HEK293 (cell line): Measurements from ENCODE around the gene CCDC187.
A peak's percentile ranks its signal among the peaks of the same experiment; 100 is the strongest.

Experiments
- CTCF ChIA-PET: fragments of 350-600 bp; formaldehyde crosslinking; extraction: SDS; loops from one replicate; lab custom pipeline; 2021; ENCODE audit warnings: antibody characterized with exemption; lab: Yijun Ruan, JAX
- POLR2A ChIA-PET: fragments of 300-600 bp; formaldehyde crosslinking; extraction: SDS; loops from one replicate; lab custom pipeline; 2020; ENCODE audit warnings: antibody characterized with exemption, inconsistent platforms; lab: Yijun Ruan, JAX
- H3K27ac ChIP-seq: fragments of 200-500 bp; sonication (Bioruptor generic); 2 replicates; pipeline ENCODE4 v1.5.1; 2014; ENCODE audit warnings: low read depth, low read length, control low read depth, inconsistent platforms; ENCODE audit errors: extremely low read depth
- H3K36me3 ChIP-seq, 2 experiments: fragments of 200-500 bp in 1 of 2; sonication (Bioruptor generic) in 1 of 2; 1 replicate in 1 of 2; 2 replicates in 1 of 2; pipeline ENCODE4 v1.5.1; 2014 to 2017; ENCODE audit warnings: inconsistent platforms in 2 of 2, low read length in 2 of 2; ENCODE audit not compliant: control insufficient read depth in 2 of 2, insufficient read depth in 1 of 2
- H3K4me1 ChIP-seq: fragments of 200-500 bp; sonication (Bioruptor generic); 2 replicates; pipeline ENCODE4 v1.5.1; 2014; ENCODE audit warnings: mild to moderate bottlenecking, low read length, inconsistent platforms; ENCODE audit not compliant: control insufficient read depth, insufficient read depth
- H3K4me3 ChIP-seq: 2 replicates; pipeline ENCODE4 v1.5.1; 2011; ENCODE audit warnings: low read depth, mild to moderate bottlenecking, control low read depth, low read length, moderate library complexity
- H3K9me3 ChIP-seq: fragments of 200-500 bp; sonication (Bioruptor generic); 2 replicates; pipeline ENCODE4 v1.5.1; 2014; ENCODE audit warnings: low read depth, low read length, inconsistent platforms; ENCODE audit not compliant: control insufficient read depth, insufficient read depth
- EGR2 ChIP-seq: fragments of 450-650 bp; formaldehyde crosslinking; IDR thresholded peaks from 2 replicates; pipeline ENCODE4 v1.5.1; 2016; ENCODE audit warnings: low read depth, missing biosample characterization, missing genetic modification characterization
- GLIS2 ChIP-seq: fragments of 450-650 bp; formaldehyde crosslinking; IDR thresholded peaks from 2 replicates; pipeline ENCODE4 v1.5.1; 2016; ENCODE audit warnings: missing biosample characterization, missing genetic modification characterization
- HIC1 ChIP-seq: fragments of 450-650 bp; formaldehyde crosslinking; IDR thresholded peaks from 2 replicates; pipeline ENCODE4 v1.5.1; 2016; ENCODE audit warnings: missing biosample characterization, missing genetic modification characterization
- KLF8 ChIP-seq: fragments of 450-650 bp; formaldehyde crosslinking; IDR thresholded peaks from 2 replicates; pipeline ENCODE4 v1.5.1; 2016; ENCODE audit warnings: missing biosample characterization, missing genetic modification characterization
- OSR2 ChIP-seq: fragments of 450-650 bp; formaldehyde crosslinking; IDR thresholded peaks from 2 replicates; pipeline ENCODE4 v1.5.1; 2016; ENCODE audit warnings: missing biosample characterization, missing genetic modification characterization
- SP7 ChIP-seq: fragments of 450-650 bp; formaldehyde crosslinking; IDR thresholded peaks from 2 replicates; pipeline ENCODE4 v1.5.1; 2016; ENCODE audit warnings: missing biosample characterization, missing genetic modification characterization
- TRIM28 ChIP-seq: IDR thresholded peaks from 2 replicates; pipeline ENCODE4 v1.6.1; 2011; ENCODE audit warnings: low read length, control low read depth, borderline replicate concordance
- ZFHX2 ChIP-seq: fragments of 450-650 bp; formaldehyde crosslinking; conservative IDR thresholded peaks from 2 replicates; pipeline ENCODE4 v1.5.1; 2016; ENCODE audit warnings: missing biosample characterization, missing genetic modification characterization
- ZFP3 ChIP-seq: fragments of 450-650 bp; formaldehyde crosslinking; IDR thresholded peaks from 2 replicates; pipeline ENCODE4 v1.5.1; 2016; ENCODE audit warnings: low read depth, missing biosample characterization, missing genetic modification characterization
- ZFP41 ChIP-seq: fragments of 450-650 bp; formaldehyde crosslinking; IDR thresholded peaks from 2 replicates; pipeline ENCODE4 v1.5.1; 2016; ENCODE audit warnings: missing biosample characterization, missing genetic modification characterization, borderline replicate concordance
- ZNF112 ChIP-seq: fragments of 450-650 bp; formaldehyde crosslinking; IDR thresholded peaks from 2 replicates; pipeline ENCODE4 v1.5.0; 2017; ENCODE audit warnings: missing biosample characterization, missing genetic modification characterization
- ZNF138 ChIP-seq: fragments of 450-650 bp; formaldehyde crosslinking; IDR thresholded peaks from 2 replicates; pipeline ENCODE4 v1.5.1; 2016; ENCODE audit warnings: missing biosample characterization, missing genetic modification characterization, borderline replicate concordance
- ZNF18 ChIP-seq: fragments of 450-650 bp; formaldehyde crosslinking; IDR thresholded peaks from 2 replicates; pipeline ENCODE4 v1.5.1; 2016; ENCODE audit warnings: missing biosample characterization, missing genetic modification characterization
- ZNF202 ChIP-seq: fragments of 450-650 bp; formaldehyde crosslinking; IDR thresholded peaks from 2 replicates; pipeline ENCODE4 v1.5.1; 2016; ENCODE audit warnings: missing biosample characterization, missing genetic modification characterization, borderline replicate concordance
- ZNF214 ChIP-seq: fragments of 450-650 bp; formaldehyde crosslinking; IDR thresholded peaks from 2 replicates; pipeline ENCODE4 v1.5.1; 2017; ENCODE audit warnings: missing biosample characterization, mild to moderate bottlenecking, missing genetic modification characterization, borderline replicate concordance
- ZNF596 ChIP-seq: fragments of 450-650 bp; IDR thresholded peaks from 2 replicates; pipeline ENCODE4 v1.5.0; 2018; ENCODE audit warnings: missing biosample characterization, mild to moderate bottlenecking, missing genetic modification characterization, moderate library complexity
- ZNF610 ChIP-seq: fragments of 450-650 bp; formaldehyde crosslinking; IDR thresholded peaks from 2 replicates; pipeline ENCODE4 v1.5.1; 2016; ENCODE audit warnings: missing biosample characterization, missing genetic modification characterization, borderline replicate concordance
- ZNF660 ChIP-seq: fragments of 450-650 bp; IDR thresholded peaks from 2 replicates; pipeline ENCODE4 v1.5.1; 2018; ENCODE audit warnings: missing biosample characterization, mild to moderate bottlenecking, missing genetic modification characterization
- ZNF670 ChIP-seq: fragments of 450-650 bp; formaldehyde crosslinking; IDR thresholded peaks from 2 replicates; pipeline ENCODE4 v1.5.1; 2016; ENCODE audit warnings: missing biosample characterization, missing genetic modification characterization, low read depth
- ZNF76 ChIP-seq: fragments of 450-650 bp; formaldehyde crosslinking; IDR thresholded peaks from 2 replicates; pipeline ENCODE4; 2016; ENCODE audit warnings: low read depth, missing biosample characterization, missing genetic modification characterization, borderline replicate concordance
- ZNF830 ChIP-seq: fragments of 450-650 bp; IDR thresholded peaks from 2 replicates; pipeline ENCODE4 v1.5.0; 2018; ENCODE audit warnings: missing biosample characterization, missing genetic modification characterization, low read depth, mild to moderate bottlenecking, moderate library complexity
- TF ChIP-seq, protein P1 (sequence below): fragments of 450-650 bp; IDR thresholded peaks from 2 replicates; pipeline ENCODE4 v1.5.1; 2018; ENCODE audit warnings: missing biosample characterization, mild to moderate bottlenecking, missing genetic modification characterization

The CCDC187 gene

DNA sequence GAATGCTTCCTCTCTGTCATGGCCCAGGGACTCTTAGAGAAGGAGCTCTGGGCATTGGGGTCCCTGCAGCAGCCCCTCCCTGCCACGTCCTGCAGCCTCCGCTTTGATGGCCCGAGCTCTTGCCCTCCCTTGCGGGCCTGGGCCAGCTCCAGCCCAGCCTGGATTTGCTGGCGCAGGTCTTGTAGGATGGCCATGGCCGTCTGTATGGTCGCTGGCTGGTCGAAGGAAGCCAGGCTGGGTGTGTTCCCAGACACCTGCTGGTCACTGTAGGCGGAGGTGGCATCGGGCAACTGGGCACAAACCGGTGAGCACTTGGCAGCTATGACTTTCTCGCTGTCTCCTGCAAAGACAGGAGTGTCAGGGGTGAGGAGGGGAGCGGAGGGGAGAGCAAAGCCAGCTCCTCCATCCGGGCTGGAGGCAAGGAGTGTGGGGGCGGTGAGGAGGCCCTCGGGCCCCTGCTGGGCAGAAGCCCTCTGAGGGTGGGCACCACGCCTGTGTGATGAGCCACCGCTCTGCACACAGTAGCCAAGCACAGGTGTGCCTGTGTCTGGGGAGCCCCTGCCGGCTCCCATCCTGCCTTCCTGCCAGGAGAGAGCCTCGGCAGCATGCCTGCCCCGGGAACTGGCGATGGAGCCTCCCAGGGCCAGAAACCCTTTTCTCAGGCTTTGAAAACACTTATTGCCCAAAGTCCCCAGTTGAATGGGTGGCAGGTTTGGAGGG, 12.4 kb downstream of the CCDC187 start:
- Histone ChIP-seq H3K4me1 (no peaks in the 10 kb centered on the region), H3K9me3 (no peaks in the 10 kb centered on the region), H3K4me3 (no peak overlapping the region), H3K27ac (no peak overlapping the region), H3K36me3 (no peaks in the 10 kb centered on the region)
- TF ChIP-seq ZNF138 (tag by site-specific recombination) (no peak), ZFP41 (no peak), ZFP3 (tag by site-specific recombination) (no peak), EGR2 (0 out of 2 replicates have a peak, but pooled peaks have one; percentile 17), ZNF610 (tag by site-specific recombination) (no peak), ZNF202 (no peak), ZNF830 (tag by site-specific recombination) (no peak), OSR2 (tag by site-specific recombination) (no peak), HIC1 (tag by site-specific recombination) (peak; percentile 43; the same call in 1 of the 2 replicates), ZNF76 (tag by site-specific recombination) (no peak), ZNF112 (tag by site-specific recombination) (no peak), ZFHX2 (peak; percentile 43), SP7 (tag by site-specific recombination) (no peak), ZNF660 (tag by site-specific recombination) (no peak), KLF8 (no peak), GLIS2 (tag by site-specific recombination) (no peak), ZNF670 (tag by site-specific recombination) (no peak), ZNF596 (no peak), ZNF214 (tag by site-specific recombination) (no peak), ZNF18 (tag by site-specific recombination) (no peak), TRIM28 (no peak)
- TF ChIP-seq, protein P1, sequence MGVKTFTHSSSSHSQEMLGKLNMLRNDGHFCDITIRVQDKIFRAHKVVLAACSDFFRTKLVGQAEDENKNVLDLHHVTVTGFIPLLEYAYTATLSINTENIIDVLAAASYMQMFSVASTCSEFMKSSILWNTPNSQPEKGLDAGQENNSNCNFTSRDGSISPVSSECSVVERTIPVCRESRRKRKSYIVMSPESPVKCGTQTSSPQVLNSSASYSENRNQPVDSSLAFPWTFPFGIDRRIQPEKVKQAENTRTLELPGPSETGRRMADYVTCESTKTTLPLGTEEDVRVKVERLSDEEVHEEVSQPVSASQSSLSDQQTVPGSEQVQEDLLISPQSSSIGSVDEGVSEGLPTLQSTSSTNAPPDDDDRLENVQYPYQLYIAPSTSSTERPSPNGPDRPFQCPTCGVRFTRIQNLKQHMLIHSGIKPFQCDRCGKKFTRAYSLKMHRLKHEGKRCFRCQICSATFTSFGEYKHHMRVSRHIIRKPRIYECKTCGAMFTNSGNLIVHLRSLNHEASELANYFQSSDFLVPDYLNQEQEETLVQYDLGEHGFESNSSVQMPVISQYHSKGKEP, result no peak
- POLR2A ChIA-PET, result no interaction called here
- CTCF ChIA-PET, result interaction anchor here (0.6 to 0.7 kb wide), 2 partner anchors 147 to 201 kb away, joined by 4 read pairs; no protein-coding TSS in a partner anchor
